ENCODE measurements around the gene SMAP2. TPM values are rescaled to one million over a fixed set of nuclear protein-coding genes. Genes with fewer than 3 reads are reported as not detected.

The SMAP2 gene
- total RNA-seq, 1 donor from 2014 or later = 10.5 TPM

DNA sequence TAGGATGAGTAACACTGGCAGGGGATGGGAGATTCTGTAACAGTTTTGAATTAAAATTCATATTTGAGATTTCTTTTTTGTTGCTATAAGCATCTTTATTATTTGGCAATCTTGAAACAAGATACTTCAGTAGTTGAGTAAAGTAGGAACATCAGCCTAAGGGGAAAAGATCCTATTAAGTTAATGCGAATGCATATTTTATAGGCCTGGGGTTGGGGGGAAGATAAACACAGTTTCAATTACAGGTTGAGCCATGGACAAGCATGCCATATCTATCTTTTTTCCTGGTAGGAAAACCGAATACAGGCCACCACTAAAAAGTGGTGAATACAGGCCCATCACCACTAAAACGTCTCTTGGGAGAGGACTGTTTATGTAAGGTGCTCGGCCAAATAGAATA, 32.3 kb downstream of the SMAP2 start:
- intact Hi-C loops (cut with DNase I) = loop anchor here (5.0 to 10.0 kb wide), 2 partner anchors 71 to 264 kb away; no protein-coding TSS in a partner anchor
- DNase-seq (ENCODE audit: low spot score) = no peak

DNA sequence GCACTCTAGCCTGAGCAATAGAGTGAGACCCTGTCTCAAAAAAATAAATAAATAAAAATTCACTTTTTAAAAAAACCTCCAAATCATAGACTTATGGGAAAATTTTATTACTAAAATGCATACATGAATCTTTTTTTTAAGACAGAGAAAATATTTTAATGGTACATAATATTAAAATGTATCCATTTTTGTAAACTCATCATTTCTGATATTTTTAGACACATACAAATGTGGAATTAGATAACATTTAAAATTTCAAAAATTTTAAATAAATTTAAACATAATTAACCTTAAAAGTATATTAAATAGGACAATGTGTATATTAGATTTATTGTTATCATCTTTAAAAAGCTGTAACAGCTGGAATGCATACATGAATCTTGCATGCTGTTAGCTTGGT, 33.9 kb downstream of the SMAP2 start:
- intact Hi-C loops (cut with DNase I) = loop anchor here (5.0 to 10.0 kb wide), 2 partner anchors 73 to 265 kb away; no protein-coding TSS in a partner anchor
- DNase-seq (ENCODE audit: low spot score) = no peak

DNA sequence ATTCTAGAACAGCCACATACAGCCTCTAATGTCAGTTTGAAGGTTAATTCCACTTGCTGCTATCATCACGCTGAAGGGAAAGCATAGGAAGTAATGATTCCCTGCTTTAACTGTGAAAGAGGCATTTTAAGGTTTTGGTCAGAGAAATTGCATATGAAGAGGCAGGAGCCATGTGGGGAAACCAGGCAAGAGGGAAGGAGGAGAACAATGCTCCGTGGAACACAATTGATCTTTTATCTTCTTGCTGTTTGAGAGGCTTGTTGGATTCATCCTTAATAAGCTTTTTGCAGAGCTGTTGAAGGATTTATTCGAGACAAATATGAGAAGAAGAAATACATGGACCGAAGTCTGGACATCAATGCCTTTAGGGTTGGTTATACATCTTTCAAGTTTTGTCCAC, 35.9 kb downstream of the SMAP2 start:
- intact Hi-C loops (cut with DNase I) = loop anchor here (5.0 to 10.0 kb wide), 2 partner anchors 75 to 267 kb away; no protein-coding TSS in a partner anchor
- no peak for DNase-seq (ENCODE audit: low spot score)

DNA sequence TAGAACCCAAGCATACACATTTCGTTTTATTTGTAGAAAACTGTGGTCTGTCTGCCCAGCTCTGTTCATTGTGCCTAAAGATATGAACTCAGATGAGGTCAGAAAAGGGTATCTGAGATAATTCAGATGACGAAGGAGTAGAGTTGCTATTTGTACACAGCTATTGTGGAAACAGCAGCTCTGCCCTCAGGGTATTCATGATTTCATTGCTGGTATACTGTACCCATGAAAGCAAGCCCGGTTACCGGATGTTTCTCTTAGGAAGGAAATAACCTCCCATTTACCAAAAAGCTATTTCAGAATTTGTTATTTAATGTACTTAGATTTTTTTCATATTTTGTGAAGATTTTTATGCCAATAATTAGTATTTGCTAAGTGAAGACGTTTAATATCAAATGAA, 37.8 kb downstream of the SMAP2 start:
- intact Hi-C loops (cut with DNase I) = no loop called here

DNA sequence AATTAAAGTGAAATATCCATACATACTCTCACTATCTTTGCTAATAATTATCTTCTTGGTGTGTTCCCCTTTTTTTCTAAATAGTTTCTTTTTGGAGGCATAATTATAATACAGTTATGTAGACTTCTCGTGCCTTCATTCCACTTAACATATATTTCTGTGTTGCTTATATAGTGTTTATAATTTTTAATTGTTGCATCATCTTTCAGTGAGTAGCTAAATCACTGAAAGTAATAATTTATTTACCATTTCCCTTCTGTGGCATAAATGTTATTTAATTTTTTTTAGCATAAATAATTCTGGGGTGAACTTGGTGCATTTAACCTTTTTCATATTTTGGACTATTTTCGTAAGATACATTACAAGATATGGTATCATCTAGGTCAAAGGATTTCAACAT, 38.3 kb downstream of the SMAP2 start:
- intact Hi-C loops (cut with DNase I) = no loop called here
- DNase-seq (ENCODE audit: low spot score) = no peak

More for the DNA sequence above, 37.8 kb downstream of the SMAP2 start:
- DNase-seq (ENCODE audit: low spot score) = no peak

DNA sequence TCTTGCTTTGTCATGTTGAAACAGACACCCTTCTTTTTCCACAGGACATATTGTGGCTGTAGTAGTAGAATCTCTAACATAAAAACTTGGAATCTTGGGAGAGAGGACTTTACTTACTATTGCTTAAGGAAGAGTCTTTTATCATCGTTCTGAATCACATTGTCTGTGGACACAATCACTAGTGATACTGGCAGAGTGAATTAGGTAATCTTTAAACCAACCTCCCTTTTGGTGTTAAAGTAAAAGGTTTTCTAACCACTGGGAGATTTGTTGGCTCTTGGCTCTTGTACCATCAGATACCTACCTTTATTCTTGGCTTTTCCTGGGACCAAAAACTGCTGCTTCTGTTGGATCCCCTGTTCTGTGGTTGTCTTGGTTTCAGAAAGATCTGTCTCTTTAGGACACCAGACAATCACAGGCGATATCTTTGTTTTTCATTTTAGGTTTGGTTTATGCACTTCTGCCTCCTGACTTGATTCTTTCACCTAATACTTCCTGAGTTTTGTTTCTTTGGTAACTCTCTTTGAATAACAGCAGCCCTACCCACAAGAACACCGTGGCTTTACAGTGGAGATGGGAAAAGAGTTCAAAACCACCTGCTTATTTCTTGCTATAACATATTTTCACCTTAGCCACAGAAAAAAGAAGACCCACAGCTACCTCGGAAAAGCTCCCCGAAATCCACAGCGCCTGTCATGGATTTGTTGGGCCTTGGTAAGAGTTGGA, 40.2 kb downstream of the SMAP2 start:
- intact Hi-C loops (cut with DNase I) = no loop called here
- DNase-seq (ENCODE audit: low spot score) = no peak

DNA sequence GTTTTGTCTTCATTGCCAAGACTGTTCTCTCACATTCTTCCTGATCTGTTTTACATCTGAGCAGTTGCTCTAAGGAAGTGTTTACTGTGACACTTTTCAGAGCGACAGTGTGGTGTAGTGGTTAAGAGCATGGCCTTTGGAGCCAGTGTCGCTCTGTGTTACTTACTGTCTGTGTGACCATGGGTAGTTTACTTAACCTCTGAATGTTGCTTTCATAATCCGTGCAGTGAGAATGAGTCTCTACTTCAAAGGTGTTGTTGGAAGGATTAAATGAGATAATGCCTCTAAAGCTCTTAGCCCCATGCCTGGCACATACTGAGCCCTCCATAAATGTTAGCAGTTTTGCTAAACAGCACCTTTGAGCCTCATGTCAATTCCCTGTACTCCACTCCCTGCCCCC, 40.8 kb downstream of the SMAP2 start:
- intact Hi-C loops (cut with DNase I) = no loop called here
- no peak for DNase-seq (ENCODE audit: low spot score)

DNA sequence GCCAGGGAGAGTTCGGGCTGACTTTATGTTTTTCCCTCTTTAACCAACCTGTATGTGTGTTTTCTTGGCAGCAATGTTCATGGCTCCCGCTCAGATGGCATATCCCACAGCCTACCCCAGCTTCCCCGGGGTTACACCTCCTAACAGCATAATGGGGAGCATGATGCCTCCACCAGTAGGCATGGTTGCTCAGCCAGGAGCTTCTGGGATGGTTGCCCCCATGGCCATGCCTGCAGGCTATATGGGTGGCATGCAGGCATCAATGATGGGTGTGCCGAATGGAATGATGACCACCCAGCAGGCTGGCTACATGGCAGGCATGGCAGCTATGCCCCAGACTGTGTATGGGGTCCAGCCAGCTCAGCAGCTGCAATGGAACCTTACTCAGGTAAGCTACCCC, 43.2 kb downstream of the SMAP2 start:
- intact Hi-C loops (cut with DNase I) = no loop called here

DNA sequence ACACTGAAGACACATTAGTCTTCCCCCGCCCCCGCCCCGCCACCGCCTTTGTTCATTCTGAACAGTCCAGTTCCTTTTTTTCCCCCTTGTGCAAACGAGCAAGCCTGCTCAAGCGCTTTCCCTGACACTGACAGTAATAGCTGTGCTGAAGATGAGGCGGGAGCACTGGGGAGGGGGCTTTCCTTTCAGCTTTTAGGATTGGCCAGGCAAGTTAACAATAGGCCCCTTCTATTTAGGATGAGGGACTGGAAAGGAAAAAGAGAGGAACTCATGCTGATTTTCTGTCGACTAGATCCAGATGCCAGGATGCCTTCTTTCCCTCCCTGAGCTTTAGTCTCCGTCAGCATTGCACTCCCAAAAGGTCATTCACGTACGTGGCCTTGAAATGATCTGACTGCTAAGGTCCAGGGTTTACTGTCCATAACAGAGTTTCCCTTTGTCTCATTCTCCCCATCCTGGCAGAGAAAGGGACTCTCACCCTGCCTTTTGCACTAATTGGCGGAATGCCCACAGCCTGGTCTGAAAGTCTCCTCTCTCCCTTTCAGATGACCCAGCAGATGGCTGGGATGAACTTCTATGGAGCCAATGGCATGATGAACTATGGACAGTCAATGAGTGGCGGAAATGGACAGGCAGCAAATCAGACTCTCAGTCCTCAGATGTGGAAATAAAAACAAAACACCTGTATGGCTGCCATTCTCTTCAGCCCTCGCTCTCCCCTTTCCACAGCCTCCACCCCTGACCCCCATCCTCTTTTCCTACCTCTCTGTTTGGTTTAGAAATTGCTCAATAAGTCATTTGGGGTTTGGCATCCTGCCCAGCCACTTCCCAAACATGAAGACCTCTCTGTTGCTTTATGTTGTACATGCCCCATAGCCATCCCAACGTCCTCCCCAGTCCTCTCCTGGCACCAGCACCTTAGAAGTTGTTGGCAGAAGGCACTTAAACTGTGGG, 48.2 kb downstream of the SMAP2 start:
- intact Hi-C loops (cut with DNase I) = no loop called here
- no peak for DNase-seq (ENCODE audit: low spot score)

More for the DNA sequence above, 43.2 kb downstream of the SMAP2 start:
- no peak for DNase-seq (ENCODE audit: low spot score)

DNA sequence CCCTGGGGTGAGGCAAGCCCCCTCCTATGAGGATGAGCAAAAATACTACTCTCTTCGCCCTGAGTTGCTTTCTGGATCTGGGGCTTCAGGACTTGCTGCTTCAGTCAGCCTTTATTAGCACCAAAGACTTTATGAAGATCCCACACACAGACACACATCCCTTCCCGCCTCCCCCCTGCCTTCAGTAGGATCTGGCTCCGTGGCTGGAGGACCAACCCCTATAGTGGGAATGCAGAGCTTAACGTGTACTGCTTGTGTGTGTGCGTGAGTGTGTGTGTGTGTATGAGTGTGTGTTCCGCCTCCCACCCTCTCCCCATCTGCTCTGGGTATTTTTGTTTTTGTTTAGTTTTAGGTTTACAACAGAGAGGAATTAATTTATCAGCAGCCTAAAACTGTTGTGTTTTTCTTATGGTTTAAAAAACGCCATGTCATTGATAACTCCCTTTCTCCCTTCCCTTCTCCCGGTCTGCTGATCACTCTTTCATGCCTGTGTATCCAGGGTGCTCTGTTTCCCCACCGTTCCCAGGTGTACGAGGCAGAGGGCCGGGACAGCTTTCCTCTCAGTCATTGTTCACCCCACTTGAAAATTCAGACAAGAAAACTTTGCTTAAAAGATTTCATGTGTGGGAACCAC, 49.2 kb downstream of the SMAP2 start:
- intact Hi-C loops (cut with DNase I) = no loop called here
- DNase-seq (ENCODE audit: low spot score) = no peak

DNA sequence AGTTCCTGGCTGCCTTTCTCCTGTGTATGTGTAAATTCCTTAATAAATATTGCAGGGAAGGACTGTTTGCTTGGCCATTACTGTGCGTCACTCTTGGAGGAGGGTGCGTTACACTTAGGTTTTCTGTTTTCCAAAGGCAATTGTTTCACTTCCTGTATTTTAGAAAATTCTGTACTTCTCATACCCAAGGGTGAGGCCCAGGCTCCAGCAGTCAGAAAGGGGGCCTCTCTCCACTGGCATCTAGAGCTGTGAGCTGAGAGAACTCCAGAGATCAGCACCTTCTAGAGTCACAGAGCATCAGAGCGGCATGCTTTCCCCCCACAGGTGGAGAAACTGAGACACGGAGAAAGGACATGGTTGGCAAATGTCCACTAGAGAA, 49.7 kb downstream of the SMAP2 start:
- no peak for DNase-seq (ENCODE audit: low spot score)
- intact Hi-C loops (cut with DNase I) = no loop called here

DNA sequence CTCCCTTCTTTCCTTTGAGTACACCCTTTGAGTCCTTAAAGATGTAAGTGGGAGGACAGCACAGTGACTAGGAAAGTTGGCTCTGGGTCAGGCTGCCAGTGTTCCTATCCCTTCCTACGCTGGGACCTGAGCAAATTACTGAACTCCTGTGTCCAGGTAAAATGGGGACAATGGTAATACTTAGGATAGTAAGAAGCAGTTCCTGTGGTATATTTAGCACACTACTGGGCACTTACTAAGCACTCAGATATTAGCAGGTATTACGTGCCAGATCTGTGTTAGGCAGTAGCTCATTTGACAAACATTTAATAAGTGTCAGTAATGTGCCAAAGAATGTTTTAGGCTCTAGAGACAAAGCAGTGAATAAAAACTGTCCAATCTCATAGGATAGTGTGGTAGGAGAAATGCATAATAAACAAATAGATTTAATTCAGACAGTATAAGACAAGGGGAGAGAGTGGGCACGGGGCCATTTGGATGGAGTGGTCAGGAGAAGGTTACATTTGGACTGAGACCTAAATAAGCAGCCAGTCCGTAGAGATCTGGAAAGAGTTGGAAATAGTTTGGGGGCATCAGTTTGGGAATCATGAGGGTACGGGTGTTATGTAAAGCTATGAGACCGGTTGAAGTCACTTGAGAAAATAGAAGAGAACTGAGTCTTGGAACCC, 50.6 kb downstream of the SMAP2 start:
- intact Hi-C loops (cut with DNase I) = no loop called here
- DNase-seq (ENCODE audit: low spot score) = no peak

DNA sequence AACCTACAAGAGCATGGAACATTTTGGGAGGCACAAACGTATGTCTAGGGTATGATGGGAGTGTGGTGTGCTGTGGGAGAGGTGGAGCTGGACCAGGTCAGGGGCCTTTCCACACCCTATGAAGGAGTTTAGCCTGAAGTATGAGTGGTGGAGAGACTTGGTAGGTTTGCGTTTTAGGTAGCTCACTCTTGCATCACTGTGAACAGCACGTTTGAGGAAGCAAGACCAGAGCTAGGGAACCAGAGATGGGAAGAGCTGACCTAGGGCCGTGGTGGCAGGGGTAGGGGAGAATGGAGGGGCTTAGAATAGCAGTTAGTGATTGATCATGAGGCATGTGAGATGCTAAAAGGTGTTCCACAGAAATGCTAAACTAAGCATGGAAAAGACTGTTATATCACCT, 51.7 kb downstream of the SMAP2 start:
- intact Hi-C loops (cut with DNase I) = no loop called here
- DNase-seq (ENCODE audit: low spot score) = no peak

DNA sequence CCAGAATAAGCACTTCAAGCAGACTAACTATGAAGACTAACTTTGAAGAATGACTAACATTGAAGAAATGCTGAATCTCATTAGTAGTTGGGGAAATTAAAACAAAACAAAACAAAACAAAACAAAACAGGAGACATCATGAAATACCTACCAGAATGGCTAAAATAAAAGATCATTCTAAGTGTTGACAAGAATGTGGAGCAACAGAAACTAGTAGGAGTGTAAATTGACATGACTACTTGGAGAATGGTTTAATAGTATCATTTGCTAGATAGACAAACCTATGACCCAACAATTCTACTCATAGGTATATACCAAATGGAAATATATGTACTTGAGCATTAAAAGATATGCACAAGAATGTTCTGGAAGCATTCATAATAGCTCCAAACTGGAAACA, 57.9 kb downstream of the SMAP2 start:
- intact Hi-C loops (cut with DNase I) = no loop called here

DNA sequence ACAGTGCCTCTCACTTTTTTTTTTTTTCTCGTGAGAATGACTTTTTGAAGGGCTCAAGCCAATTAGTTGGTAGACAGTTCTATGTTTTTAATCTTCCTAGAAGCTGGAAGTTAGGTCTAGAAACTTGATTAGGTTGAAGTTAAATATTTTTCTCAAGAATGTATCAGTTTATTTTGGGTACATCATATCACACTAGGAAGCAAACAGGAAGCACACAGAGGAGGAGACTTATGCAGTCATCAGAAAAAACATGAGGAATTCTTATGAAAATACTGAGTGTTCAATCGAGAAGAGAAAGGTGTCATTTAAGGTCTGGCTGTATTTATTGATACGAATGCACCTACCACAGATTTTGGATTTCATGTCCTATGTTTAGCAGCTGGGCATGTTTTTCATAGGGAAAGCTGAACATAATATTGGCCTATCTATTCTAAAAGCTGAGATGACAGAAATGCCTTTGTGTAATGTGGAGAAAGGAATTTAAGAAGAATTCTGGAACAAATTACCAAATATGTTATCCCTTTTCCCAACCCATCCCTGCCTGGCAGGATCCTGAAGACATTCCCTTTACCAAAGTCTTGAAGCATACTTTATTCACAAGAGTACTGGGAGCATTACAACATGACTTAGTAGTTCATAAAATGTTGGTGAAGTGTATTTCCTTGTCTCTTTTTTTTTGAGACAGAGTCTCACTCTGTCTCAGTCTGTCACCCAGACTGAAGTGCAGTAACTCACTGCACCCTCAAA, 59.3 kb downstream of the SMAP2 start:
- intact Hi-C loops (cut with DNase I) = no loop called here
- DNase-seq (ENCODE audit: low spot score) = no peak

More for the DNA sequence above, 57.9 kb downstream of the SMAP2 start:
- no peak for DNase-seq (ENCODE audit: low spot score)

DNA sequence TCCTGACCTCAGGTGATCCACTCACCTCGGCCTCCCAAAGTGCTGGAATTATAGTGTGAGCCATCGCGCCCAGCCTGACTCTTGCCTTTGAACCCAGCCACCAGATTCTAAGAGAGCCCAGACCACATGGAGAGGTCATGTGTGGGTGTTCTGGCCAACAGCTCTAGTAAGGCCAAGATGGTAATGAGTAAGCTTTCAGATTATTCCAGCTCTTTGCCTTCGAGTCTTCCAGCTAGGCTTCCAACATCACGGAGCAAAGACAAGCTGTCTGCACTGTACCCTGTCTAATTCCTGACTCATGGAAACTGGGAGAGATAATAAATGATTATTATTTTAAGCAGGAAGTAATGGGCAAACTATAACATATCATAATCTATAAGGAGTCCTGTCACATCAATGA, 61.9 kb downstream of the SMAP2 start:
- intact Hi-C loops (cut with DNase I) = no loop called here
- DNase-seq (ENCODE audit: low spot score) = no peak

DNA sequence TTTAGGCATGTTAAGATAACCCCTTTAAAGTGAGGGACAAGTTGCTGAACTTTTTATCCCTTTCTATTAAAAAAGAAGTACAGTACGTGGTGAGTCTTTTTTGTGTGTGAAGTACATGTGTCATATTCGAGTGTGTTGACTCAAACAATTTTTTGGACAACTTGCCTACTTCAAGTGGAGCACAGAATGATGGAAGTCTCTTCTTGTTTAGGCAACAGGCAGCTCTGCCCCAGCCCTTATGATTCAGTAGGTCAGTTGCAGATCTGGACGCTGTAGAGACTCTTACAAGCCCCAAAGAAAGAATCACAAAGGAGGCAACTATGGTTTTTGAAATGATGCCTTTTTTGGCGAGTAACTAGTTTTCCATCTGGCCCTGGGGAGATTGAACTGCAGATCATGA, 62.3 kb downstream of the SMAP2 start:
- intact Hi-C loops (cut with DNase I) = no loop called here
- DNase-seq (ENCODE audit: low spot score) = no peak

DNA sequence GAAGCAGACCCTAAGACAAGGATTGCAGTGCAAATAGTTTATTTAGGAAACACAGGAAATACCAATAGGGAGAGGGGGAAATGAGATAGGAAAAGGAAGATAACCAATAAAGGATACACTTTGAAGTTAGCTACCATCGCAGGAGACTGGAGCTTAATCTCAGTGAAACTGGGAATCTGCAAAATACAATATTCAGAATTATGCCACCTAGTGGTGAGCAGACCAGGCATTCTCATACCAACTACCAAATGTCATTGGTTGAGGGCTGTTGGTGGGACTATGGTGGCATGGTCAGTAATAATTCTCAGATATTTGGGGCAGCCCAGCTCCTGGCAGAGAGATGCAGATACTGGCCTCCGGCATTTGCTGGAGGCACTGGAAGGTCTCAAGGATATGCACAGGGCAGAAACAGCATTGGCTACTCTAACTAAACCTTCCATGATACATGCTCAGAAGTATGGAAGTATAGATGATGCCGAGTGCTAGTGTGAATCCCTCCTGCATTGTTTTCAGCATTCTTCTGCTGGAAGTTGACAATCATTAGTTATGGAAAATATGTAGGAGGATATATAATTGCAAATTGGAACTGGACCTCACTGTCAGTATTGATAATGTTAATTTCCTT, 65.0 kb downstream of the SMAP2 start:
- intact Hi-C loops (cut with DNase I) = no loop called here
- no peak for DNase-seq (ENCODE audit: low spot score)

DNA sequence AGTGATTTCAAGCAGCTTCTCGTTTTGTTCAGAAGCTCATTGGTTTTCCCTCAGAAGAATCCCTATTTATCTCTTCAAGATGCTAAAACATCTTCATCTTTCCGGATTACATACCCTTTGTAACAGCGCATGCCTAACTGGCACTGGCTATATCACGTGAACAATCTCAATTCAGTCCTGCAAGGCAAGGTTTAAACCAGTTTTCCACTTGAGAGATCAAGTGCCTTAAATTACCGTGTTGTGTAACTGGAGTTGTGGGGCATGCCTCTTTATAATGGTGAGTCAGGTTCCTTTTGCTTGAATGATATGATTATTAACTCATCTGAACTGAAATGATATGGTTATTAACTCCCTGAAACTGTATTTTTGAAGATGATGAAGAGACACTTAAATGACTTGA, 65.7 kb downstream of the SMAP2 start:
- intact Hi-C loops (cut with DNase I) = no loop called here
- DNase-seq (ENCODE audit: low spot score) = no peak
